ENCODE measurements around the gene CCDC169. TPM values are rescaled to one million over a fixed set of nuclear protein-coding genes. Genes with fewer than 3 reads are reported as not detected.

Gene CCDC169
- total RNA-seq, 4 donors from 2014 or later: under 0.01 to 0.35 (median 0.19) TPM

DNA sequence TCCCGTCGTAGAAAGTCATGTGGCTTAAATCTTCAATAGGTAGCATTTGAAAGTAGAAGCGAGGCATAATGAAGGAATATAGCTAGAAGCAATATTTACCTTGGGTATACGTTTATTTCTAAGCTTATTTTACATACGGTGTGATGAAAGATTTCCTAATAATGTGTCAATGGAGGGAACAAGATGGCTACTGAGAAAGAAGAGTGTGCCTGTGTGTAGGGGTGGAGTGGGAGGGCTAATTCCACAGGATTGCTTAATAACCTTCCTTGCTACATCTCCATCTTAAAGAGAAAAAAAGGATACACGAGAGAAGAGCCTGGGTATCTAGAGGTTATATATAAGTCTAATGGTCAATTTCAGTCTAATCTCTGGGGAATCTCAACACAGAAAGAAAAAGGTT lies 46.6 kb upstream of the CCDC169 start:
- peak overlapping the region in 3 of 4 donors; percentile 95 to 99 (median 97) for H3K27ac ChIP-seq
- H3K9me3 ChIP-seq: no peaks in the 10 kb centered on the region
- 50 to 56% methylated on average over 6 of the region's 6 CpGs for WGBS, 2 donors
- no peaks in the 10 kb centered on the region for H3K36me3 ChIP-seq
- peaks cover 0 to 43% (median 4%) of the 10 kb centered on the region in 3 donors for H3K4me1 ChIP-seq
- peak overlapping the region in 2 of 4 donors; percentile 69 to 85 for H3K4me3 ChIP-seq
- H3K27me3 ChIP-seq: no peaks in the 10 kb centered on the region
- no peak for DNase-seq
- intact Hi-C loops (cut with DNase I): no loop called here
- TF ChIP-seq POLR2A (IDR thresholded peaks at IDR 0.05): no peak
- TF ChIP-seq, protein P1, sequence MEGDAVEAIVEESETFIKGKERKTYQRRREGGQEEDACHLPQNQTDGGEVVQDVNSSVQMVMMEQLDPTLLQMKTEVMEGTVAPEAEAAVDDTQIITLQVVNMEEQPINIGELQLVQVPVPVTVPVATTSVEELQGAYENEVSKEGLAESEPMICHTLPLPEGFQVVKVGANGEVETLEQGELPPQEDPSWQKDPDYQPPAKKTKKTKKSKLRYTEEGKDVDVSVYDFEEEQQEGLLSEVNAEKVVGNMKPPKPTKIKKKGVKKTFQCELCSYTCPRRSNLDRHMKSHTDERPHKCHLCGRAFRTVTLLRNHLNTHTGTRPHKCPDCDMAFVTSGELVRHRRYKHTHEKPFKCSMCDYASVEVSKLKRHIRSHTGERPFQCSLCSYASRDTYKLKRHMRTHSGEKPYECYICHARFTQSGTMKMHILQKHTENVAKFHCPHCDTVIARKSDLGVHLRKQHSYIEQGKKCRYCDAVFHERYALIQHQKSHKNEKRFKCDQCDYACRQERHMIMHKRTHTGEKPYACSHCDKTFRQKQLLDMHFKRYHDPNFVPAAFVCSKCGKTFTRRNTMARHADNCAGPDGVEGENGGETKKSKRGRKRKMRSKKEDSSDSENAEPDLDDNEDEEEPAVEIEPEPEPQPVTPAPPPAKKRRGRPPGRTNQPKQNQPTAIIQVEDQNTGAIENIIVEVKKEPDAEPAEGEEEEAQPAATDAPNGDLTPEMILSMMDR (IDR thresholded peaks at IDR 0.05): no peak

DNA sequence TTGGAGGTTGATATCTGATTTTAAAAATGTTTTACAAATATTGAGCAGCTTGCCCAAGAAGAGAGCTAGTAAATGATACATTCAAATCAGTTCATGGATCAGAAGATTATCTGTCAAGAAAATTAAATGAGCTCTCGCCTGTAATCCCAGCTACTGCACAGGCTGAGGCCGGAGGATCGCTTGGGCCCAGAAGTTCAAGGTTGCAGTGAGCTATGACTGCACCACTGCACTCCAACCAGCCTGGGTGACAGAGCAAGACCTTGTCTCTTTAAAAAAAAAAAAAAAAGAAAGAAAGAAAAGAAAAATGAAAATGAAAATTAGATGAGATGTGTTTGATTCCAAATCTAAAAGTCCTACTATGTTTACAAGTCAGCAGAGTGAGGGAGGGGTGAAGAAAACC lies 46.2 kb upstream of the CCDC169 start:
- WGBS, 2 donors: 88 to 97% methylated on average over 3 of the region's 3 CpGs
- Histone ChIP-seq H3K36me3 (no peaks in the 10 kb centered on the region), H3K27me3 (no peaks in the 10 kb centered on the region), H3K4me3 (peak overlapping the region in 1 of 4 donors; percentile 85), H3K27ac (peak overlapping the region in 1 of 4 donors; percentile 99), H3K9me3 (no peaks in the 10 kb centered on the region), H3K4me1 (peaks cover 0 to 43% (median 4%) of the 10 kb centered on the region in 3 donors)
- no peak for DNase-seq
- TF ChIP-seq, protein P1 (IDR thresholded peaks at IDR 0.05): no peak
- no peak for TF ChIP-seq POLR2A (IDR thresholded peaks at IDR 0.05)
- intact Hi-C loops (cut with DNase I): no loop called here

DNA sequence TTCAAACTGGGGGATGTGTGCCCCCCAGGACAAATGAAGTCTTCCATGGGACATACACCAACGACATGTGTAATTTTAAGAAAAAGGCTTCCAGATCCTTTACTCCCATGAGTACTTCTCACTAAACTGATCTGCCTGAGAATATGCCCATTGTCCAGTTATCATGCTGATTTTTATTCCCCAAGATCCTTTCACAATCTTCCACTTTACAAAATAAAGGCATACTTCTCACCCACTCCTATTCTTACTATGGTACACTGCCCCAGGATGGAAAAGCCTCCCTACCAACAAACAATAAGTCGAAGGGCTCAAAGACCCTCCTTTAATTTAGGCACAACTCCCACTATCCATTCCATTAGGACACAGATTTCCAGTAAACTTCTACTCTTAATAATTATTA lies 45.1 kb upstream of the CCDC169 start:
- Histone ChIP-seq H3K36me3 (no peaks in the 10 kb centered on the region), H3K4me1 (peaks cover 0 to 47% (median 4%) of the 10 kb centered on the region in 3 donors), H3K27me3 (no peaks in the 10 kb centered on the region), H3K27ac (no peak overlapping the region), H3K9me3 (no peaks in the 10 kb centered on the region), H3K4me3 (no peak overlapping the region)
- WGBS, 2 donors: 73 to 95% methylated on average over 2 of the region's 2 CpGs
- TF ChIP-seq POLR2A (IDR thresholded peaks at IDR 0.05): no peak
- TF ChIP-seq, protein P1 (IDR thresholded peaks at IDR 0.05): no peak
- DNase-seq: no peak
- intact Hi-C loops (cut with DNase I): no loop called here

DNA sequence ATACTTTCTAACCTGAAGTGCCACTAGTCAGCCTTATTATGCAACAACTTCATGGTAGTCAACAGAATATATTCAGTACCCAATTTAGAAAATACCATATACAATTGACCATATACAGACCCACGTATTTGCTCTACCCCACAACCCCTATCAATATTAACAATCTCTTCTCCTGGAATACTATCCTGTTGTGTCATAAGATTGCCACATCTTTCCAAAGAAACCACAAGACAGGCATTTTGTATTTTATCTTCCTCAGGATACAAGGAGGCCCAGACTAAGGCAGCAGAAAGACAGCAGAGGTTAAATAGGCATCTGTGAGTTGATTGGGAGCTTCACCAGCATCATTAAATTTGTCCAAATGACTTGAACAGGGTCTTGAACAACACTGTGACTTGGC lies 44.1 kb upstream of the CCDC169 start:
- no peak for DNase-seq
- Histone ChIP-seq H3K9me3 (no peaks in the 10 kb centered on the region), H3K27ac (no peak overlapping the region), H3K4me1 (peaks cover 0 to 48% (median 4%) of the 10 kb centered on the region in 3 donors), H3K4me3 (no peak overlapping the region), H3K27me3 (no peaks in the 10 kb centered on the region), H3K36me3 (no peaks in the 10 kb centered on the region)
- TF ChIP-seq, protein P1 (IDR thresholded peaks at IDR 0.05): no peak
- TF ChIP-seq POLR2A (IDR thresholded peaks at IDR 0.05): no peak
- 50 to 76% methylated on average over 1 of the region's 1 CpG for WGBS, 2 donors
- intact Hi-C loops (cut with DNase I): no loop called here

DNA sequence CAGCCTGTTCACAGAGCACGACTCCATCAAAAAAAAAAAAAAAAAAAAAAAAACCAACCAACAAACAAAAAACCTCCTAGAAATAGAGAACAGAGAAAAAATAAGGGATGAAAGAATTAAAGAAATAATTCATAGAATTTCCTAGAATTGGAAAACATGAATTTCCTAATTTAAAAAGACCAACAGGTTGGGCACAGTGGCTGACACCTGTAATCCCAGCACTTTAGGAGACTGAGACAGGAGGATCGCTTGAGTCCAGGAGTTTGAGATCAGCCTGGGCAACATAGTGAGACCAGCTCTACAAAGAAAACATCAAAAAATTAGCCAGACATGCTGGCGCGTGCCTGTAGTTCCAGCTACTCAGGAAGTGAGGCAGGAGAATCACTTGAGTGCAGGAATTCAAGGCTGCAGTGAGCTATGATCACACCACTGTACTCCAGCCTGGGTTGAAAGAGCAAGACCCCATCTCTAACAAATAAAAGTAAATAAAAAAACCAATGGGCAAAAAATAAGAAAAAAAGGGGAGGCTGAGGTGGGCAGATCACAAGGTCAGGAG lies 42.1 kb upstream of the CCDC169 start:
- DNase-seq: no peak
- Histone ChIP-seq H3K27ac (no peak overlapping the region), H3K4me3 (no peak overlapping the region), H3K9me3 (no peaks in the 10 kb centered on the region), H3K27me3 (no peaks in the 10 kb centered on the region), H3K4me1 (peaks cover 0 to 48% (median 4%) of the 10 kb centered on the region in 3 donors), H3K36me3 (peaks cover 0 to 10% (median 0%) of the 10 kb centered on the region in 3 donors)
- WGBS, 2 donors: 81 to 88% methylated on average over 3 to 4 of the region's 4 CpGs
- TF ChIP-seq POLR2A (IDR thresholded peaks at IDR 0.05): no peak
- TF ChIP-seq, protein P1 (IDR thresholded peaks at IDR 0.05): no peak
- intact Hi-C loops (cut with DNase I): no loop called here

Measured in esophagus squamous epithelium (tissue), 5 donors.